GM19324 (cell line): ENCODE data around the gene SH3RF3.

Experiments
- ATAC-seq: cut with Tn5 transposase; IDR thresholded peaks from one replicate; pipeline ENCODE4 v1.9.1; 2021; ENCODE audit warnings: mild to moderate bottlenecking, moderate library complexity; ENCODE audit not compliant: unreplicated experiment, low FRiP score

The SH3RF3 gene

DNA sequence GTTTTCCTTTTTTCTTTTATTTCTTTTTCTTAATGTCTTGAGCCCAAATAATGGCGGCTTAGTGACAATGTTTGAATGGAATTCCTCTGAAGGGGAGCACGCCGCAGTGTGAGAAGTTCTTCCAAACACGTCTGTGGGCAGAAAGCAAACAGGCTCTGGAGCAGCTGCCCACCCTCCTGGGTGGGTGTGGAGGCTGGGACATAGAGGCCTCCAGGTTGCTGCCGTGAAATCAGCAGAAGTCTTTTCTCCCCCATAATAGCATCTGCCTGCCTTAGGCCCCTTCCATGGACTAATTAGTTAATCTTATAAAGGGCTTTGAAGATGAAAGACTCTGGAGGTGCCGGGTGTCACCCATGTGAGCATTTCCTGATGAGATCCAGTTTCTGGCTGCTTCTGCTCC lies 213.9 kb downstream of the SH3RF3 start:
- no peak for ATAC-seq

DNA sequence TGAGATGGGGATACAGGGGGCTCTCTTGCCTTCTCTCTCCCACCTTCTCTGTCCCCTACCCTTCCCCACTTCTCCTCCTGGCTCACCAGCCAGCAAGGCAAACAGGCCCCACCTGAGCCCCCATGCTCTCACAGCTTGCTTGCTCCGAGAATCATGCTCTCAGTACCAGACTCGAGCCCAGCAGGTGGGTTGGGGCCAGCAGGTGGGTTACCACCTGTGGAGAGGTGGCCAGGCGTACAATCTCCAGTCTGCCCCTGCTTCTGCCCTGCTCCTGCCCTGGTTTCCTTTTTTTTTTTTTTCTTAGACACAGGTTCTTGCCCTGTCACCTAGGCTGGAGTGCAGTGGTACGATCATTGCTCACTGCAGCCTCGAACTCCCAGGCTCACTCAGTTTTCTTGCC lies 214.5 kb downstream of the SH3RF3 start:
- no peak for ATAC-seq

DNA sequence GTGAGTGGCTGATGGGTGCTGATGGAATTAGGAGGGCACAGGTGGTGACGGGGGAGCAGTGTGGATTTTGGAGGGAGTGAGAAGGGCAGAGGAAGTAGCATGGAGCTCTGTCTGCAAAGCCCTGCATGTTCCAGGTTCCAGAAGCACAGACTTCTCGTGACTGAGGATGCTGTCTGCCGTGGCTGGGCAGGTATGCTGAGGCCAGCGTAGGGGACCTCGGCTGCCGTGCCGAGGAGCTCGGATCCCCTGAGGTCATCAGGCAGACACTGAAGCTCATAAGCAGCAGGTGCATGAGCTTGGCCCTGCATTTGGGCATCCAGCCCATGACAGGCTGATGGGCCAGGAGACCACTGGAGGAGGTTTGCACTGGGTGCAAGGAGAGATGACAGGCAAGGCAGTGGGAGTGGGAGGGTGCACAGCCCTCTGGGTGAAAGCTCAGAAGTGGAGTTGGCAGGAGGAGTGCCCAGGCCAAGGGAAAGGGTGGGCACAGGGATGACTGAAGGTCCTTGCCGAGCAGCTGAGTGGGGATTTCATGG lies 215.3 kb downstream of the SH3RF3 start:
- ATAC-seq = no peak

DNA sequence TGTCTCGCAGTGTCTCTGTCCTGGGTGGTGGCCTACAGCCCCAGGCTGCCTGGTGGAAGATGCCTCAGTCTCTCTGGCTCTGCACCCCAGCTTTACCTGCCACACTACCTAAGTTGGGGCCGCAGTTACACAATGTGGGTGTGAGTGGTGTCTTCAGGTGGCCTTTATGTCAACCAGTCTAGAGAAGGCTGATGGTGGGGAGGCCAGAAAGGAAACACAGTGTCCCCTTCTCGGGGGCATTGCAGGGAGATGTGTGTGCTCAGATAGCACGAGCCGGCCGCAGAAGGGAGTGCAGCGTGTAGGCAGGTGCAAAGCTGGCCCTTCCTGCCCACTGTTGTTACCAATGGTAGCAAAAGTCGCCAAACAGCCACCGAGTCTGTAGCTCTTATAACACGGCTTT lies 216.1 kb downstream of the SH3RF3 start:
- no peak for ATAC-seq

DNA sequence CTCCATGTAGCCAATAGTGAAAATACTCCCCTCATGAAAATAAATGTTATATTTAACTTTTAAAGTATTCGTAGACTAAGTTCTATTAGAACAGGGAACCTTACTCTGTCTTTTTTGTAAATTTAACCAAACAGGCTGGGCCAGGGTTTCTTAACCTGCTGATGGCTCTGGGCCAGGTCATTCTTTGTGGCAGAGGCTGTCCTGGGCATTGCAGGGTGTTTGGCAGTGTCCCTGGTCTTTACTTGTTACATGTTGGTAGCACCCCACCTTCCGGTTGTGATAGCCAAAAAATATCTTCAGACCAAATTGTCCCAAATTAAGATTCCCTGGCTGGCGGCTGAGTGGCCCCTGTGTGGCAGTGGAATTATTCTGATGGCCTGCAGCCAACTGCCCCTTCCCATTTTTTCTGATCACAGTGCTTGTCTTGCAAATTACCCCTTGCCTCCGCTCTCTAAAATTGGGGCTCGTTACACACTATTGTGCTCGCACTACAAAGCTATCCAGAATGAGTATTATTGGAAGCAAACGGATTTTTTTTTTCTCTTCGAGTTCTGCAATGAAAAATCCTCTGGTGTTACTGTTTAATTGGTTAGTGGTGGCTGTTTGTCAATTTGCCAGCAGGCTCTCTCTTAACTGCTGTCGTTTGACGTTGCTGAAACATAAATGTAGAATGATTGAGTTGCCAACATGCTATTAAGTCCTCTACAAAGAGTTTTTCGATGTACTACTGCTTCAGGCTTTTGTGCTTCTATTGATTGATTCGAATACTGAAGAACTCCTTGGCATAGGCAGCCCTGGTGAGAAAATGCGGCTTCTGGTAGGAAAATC lies 216.9 kb downstream of the SH3RF3 start:
- no peak for ATAC-seq

DNA sequence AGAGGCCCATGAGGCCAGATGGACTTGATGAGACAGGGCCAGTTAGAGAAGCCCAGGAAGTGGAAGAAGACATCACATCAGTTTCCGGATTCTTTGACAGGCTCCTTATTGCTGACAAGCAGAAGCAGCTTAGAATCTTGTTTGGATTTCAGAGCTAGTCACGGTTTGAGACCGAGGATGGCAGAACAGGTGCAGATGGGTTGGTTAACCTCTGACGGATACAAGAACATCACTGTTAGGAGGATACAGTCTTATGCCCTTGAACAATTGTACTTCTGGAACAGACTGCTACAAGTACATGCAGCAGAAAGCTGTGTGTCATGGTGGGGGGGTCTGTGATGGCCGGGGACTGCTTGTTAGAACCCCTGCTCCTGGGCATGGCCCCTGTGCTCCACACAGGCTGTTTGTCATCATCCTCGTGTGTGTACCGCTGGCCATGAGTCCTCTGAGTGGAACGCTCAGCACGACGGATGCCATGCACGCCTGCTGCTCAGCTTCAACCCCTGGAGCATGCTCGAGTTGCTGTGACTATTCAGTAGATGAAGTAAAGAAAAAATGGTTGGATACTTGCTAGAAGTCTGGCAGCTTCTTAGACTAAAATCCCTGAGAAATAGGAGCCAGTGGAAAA lies 217.7 kb downstream of the SH3RF3 start:
- no peak for ATAC-seq

DNA sequence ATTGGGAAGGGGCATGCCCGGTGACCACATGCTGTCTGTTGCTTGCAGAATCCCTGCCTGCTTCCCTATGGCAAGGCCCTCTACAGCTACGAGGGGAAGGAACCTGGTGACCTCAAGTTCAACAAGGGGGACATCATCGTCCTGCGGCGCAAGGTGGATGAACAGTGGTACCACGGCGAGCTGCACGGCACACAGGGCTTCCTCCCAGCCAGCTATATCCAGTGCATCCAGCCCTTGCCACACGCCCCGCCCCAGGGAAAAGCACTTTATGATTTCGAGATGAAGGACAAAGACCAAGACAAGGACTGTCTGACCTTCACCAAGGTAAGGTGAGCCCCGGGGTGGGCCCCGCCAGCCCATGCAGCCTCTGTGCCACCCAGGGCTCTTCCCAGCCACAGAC lies 218.6 kb downstream of the SH3RF3 start:
- no peak for ATAC-seq

DNA sequence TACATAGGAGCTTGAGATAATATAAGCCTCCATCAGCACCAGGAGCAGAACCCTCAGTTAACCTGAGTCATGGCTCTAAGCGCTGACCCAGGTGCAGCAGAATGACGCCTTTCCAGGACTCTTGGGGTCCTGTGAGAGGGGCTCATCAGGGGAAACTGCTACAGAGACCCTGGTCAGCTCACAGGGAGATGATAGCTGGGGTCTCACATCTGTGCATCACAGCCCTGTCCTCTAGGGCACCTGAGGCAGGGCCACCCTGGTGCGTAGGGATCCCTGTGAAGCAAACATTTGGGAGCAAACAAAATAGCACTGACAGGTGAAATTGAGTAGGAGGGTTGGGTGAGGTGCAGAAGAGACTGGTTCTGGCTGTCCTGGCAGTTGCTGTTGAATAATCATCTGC lies 219.2 kb downstream of the SH3RF3 start:
- ATAC-seq = no peak

DNA sequence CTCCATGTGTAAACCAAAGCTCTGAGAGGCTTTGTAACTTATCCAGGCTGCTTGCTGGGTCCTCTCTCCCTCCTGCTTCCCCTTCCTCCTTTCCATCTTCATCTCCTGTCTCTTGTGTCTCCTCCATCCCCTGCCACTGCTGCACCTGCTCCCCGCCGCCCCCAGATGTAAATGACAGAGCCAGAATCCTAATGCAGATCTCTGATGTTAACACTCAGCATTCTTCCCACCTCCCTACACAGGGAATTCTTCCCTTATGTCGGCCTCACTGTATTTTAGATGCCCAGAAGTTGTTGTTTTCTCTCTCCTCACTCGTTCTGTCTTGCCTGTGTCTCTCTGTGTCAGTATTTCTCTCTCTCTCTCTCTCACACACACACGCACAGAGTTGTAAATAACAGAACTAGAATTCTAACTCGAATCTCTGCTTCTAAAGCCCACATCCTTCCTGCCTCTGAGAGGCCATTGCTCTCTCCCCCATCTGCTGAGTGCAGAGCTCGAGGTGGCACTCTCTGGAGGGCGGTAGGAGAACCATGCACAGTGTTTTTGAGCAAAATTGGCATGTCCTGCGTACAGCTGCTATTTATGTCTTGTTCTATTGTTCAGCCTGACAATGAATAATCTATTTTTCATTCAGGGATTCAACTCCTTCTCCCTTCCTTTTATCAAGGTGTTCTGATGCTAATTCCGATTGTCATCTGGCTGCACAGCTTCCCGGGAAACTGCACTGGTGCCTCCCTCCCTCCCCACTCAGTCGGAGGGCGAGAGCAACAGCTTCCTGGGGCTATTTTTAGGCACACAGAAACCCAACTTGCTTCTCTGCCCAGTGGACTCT lies 219.9 kb downstream of the SH3RF3 start:
- ATAC-seq = no peak

DNA sequence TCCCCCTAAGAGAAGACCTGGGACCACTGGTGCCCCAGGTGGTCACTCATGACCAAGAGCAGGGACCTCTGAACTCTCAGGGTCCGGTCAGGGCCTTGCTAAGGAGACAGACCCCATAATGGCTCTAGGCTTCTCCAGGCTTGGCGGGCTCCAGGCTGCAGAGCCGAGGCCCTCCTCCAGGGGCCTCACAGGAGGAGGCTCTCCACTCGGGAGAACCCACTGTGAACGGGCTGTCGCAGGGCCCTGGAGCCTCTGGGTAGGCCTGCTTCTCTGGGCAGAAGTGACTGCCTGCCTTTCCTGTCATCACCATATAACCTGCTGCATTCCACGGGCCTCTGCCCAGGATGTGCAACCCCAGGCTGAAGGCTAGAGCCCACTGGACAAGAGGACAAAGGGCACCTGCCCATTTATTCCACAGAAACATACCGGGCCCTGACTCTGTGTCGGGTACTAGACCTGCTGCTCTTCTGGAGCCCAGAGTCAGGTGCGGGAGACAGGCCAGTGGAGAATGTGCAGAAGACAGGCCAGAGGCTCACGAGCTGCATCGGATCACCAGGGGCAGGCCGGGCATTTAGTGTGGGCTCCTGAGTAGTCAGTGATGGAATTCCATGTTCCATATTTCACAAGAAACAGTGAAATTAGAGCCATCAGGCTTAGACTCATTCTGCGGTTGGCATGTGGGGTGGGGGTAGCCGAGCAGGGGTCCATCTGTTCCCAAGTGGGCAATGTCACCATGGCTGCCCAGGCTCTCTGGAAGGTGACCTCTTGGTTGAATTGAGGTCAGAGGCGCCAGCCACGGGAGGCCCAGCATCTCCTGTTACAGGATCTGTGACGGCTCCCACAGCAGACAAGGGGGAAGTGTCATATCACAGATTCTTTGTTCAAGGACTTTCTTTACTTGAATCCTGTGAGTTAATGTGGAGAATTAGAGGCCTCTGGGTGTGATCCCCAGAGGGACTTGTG lies 220.8 kb downstream of the SH3RF3 start:
- no peak for ATAC-seq

DNA sequence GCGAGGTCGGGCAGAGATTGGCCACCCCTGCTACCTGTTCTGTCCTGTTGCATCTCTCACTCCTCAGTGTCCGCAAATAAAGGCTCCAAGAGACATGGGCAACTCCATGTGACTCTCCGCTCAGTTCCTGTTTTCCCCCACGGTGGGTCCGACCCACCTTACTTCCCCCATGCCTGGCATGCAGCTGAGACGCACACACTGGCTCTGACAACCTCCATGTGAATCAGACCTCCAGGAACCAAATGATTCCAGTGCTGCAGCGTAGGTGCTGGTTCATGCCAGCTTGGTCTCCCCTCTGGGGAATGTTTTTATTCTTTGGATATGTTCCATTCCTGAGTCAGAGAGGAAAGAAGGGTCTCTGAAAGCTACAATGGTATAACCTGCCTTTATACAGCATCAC lies 221.5 kb downstream of the SH3RF3 start:
- ATAC-seq = no peak

DNA sequence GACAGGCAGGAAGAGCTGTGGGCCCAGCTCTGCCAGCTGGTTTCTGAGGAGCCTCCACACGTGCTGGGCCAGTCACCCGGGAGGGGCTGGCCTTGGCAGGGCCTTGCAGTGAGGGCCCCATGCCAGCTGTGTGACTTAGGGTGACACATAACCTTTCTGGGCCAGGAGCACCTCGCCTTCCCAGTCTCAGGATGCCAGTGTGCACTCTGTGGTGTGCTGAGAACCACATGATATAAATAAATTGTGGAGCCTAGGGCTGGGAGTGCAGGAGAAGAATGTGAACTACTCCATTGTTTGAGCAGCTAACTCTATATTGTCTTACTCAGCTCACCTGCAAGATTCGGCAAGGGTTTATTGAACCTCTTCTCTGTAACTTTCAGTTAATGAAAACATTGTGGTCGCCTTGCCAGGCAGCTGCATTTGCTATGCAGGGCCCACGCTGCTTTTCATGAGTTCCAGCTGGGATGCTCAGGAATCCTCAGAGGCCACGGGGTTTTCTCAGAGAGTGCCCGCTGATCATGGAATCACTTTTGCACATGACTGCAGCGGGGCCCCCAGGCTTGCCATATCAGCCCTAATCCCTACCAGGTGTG lies 222.3 kb downstream of the SH3RF3 start:
- ATAC-seq = no peak

DNA sequence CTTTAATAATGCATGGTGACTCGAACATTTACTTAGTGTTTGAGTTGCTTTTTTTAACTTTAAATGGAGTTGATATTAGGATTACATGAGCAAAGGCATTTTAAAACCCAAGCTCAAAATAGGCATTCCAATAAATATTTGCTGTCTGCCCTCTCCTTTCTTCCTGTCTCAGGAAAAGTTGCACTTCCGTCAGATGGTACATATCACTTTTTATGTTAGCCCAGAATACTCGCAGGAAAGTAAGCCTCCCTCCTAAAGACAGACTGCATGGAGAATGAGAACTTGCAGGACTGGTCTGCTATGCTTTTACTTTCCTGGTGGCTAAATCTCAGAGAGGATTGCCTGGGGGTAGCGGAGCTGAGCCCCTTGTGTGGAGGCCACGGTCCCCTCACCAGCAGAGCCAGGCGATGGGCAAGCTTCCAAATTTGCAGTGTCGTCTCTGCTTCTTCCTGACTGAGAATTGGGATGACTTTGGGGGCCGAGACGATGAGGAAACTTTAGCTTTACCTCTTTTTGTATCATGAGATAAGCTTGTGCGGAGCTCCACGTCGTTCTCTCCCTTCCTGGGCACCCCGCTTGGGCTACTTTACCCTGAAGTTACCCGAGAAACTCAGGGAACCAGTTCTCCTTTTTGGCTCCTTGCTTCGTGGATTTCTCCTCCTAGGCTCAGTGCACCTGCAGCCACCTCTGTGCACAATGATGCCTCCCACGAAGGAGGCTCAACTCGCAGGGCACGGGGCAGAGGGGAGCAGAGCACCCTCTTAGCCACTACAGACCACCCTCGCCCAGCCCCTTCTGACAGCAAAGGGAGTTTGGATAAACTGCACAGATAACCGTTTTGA lies 223.3 kb downstream of the SH3RF3 start:
- no peak for ATAC-seq

DNA sequence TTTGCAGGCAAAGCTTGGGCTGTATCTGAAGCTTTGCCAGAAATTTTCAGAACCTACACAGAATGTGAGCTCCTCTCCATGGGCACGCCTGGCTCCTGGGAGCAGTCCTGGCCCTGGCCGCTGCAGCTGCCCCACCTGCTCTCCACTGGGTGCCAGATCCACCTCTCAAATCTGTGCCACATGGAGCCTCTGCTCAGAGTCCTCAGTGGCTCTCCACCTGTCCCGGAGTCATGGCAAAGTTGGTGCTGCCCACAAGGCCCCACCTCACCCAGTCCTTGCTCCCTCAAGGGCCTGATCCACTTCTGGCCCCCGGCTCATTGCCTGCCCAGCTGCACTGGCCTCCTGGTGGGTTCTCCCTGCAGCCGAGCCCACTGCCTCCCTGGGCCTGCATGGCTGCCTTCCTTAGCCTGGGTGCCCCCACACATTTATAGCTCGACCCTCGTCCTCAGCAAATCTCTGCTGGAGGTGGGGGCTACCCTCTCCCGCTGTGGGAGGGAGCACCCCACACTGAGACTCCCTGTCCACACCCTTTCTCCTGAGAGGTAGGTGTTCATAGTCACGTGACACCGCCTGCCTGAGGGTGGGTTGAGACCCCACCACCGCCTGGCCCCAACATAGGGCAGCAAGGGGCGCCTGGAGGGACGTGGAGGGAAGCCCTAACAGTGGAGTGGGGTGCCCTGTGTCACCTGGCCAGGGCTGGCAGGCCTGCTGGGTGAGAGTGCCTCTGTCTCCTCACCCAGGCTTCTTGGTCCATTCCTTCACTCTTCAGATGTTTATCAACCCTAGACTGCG lies 224.1 kb downstream of the SH3RF3 start:
- no peak for ATAC-seq

DNA sequence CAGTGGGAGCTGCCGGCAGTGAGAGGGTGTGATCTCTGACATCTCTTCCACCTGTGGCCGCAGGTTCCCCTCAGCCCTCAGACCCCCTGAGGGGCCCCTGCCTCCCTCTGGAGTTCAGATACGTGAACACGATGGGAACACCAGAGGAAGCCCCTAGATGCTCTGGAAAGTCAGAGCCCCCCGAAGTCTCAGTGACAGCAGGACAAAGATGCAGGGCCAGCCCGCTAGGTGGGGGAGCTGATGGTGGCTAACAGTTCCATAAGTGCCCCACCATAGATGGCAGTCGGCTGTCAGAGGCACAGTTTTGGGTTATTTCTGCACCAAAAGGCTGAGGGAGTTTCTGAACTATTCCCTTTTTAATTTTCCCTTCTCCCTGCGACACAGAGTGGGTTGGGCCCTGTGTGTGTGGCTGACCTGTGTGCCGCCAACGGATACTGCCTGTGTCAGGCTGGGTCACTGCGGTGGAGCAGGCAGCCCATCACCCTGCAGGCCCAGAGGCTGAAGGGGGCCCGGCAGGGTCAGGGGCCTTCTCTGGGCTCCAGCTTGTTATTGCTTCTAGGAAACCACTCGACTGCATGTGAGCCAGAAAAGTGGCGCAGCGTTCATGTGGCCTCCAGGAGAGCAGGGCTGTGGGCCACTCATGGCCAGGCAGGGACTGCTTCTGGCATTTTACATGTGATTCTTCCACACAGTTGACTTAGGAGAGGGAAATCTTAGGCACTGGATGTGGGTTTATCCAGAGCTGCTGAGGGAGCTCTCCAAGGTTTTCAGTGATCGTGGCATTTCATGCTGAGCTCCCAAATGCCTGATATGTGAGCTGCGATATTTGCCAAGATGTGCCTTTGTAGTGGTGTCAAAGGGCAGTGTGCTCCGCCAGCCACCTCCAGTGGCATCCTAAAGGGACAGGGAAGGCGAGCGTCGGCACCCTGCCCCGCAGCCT lies 225.1 kb downstream of the SH3RF3 start:
- ATAC-seq = no peak

DNA sequence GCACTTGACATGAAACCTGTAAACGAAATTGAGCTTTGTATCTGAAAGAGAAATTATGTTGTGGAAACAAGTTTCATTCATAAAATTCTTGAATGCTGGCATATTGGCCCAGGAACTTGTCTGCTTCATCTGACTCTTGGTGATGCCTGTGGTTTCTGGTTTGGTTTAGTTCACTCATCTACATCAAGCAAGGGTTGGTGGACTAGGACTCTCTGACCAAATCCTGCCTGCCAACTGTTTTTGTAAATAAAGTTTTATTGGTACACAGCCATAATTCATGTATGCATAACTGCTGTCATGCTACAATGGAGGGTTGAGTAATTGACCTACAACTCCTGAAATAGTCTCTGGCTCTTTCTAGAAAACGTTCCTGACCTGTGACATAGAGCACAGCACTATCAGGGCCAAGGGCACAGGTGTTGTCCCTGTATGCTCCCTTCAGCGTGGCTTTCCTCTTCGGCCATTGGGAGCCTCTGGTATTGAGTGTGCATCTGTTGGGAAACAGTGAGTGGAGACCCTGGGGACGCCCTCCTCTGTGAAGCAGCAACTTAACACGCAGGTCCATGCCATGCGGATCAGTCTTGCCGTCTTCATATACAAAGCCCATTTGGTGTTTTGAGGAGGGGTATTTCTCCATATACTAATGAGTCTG lies 226.3 kb downstream of the SH3RF3 start:
- ATAC-seq = no peak
